ENCODE measurements around the gene MRPL24. TPM values are rescaled to one million over a fixed set of nuclear protein-coding genes. Genes with fewer than 3 reads are reported as not detected.

MRPL24 gene
- total and polyA plus RNA-seq, 2 of the 13 experiments (the other 11 are each of a cell fraction or from before 2014, with no cell fraction given): 38.1 to 42.9 TPM

DNA sequence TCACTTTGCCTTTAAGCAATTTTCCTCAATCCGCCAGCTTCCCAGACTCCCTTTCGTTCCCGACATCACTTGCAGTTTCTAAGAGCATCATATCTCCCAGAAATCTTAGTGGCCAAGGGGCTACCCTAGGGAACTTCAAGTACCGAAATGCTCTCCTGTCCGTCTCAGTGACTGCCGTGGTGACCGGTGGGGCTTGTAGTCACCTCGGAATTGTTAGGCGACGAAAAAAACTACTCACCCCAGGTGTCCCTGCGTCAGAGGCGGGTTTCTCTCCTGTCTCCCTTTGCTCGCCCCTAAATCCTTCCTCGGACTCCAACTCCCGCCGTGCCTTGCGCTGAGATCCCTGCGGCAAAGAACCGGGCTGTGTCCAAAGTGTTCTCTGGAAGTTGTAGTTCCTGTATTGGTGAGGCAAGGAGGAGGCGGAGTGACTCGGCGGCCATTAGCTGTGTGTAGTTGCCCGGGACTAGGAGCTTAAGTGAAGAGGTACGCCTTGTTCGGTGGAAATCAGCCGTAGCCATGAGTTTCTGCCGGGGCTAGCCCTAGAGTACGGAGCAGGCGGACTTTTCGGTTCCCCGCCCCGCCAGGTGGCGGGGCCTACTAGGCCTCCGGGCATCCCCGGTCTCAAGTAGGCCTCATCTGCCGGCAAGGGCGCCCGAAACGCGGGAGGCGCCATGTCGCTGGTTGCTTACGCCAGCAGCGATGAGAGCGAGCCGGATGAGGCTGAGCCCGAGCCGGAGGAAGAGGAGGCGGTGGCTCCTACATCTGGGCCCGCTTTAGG, 26.4 kb upstream of the MRPL24 start, which contains the start of gene PRCC (continued):
- TF ChIP-seq JUNB (CRISPR knock-in tag; IDR thresholded peaks at IDR 0.05; ENCODE audit: borderline replicate concordance) (no peak), ZNF331 (CRISPR knock-in tag; IDR thresholded peaks at IDR 0.05) (0 out of 2 replicates have a peak, but pooled peaks have one; percentile 4), ZNF589 (CRISPR knock-in tag; conservative IDR thresholded peaks at IDR 0.05) (no peak), POLR2AphosphoS5 (IDR thresholded peaks at IDR 0.05; ENCODE audit: low read depth, low read length) (peak; percentile 70), EEA1 (CRISPR knock-in tag; IDR thresholded peaks at IDR 0.05; ENCODE audit: borderline replicate concordance) (0 out of 2 replicates have a peak, but pooled peaks have one; percentile 31), GATA4 (IDR thresholded peaks at IDR 0.05; ENCODE audit: borderline replicate concordance, low read depth) (no peak), ZNF629 (CRISPR knock-in tag; conservative IDR thresholded peaks at IDR 0.05) (no peak), ZNF703 (CRISPR knock-in tag; IDR thresholded peaks at IDR 0.05; ENCODE audit: borderline replicate concordance) (no peak), ZBTB8A (CRISPR knock-in tag; IDR thresholded peaks at IDR 0.05; ENCODE audit: borderline replicate concordance, low read depth) (no peak), ZNF772 (CRISPR knock-in tag; IDR thresholded peaks at IDR 0.05) (no peak), ZNF230 (CRISPR knock-in tag; IDR thresholded peaks at IDR 0.05) (0 out of 2 replicates have a peak, but pooled peaks have one; percentile 11), ZMYM3 (CRISPR knock-in tag; IDR thresholded peaks at IDR 0.05) (no peak)
- TF ChIP-seq, protein P1, sequence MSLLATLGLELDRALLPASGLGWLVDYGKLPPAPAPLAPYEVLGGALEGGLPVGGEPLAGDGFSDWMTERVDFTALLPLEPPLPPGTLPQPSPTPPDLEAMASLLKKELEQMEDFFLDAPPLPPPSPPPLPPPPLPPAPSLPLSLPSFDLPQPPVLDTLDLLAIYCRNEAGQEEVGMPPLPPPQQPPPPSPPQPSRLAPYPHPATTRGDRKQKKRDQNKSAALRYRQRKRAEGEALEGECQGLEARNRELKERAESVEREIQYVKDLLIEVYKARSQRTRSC (CRISPR knock-in tag; IDR thresholded peaks at IDR 0.05; ENCODE audit: low read depth): no peak
- TF ChIP-seq, protein P2, sequence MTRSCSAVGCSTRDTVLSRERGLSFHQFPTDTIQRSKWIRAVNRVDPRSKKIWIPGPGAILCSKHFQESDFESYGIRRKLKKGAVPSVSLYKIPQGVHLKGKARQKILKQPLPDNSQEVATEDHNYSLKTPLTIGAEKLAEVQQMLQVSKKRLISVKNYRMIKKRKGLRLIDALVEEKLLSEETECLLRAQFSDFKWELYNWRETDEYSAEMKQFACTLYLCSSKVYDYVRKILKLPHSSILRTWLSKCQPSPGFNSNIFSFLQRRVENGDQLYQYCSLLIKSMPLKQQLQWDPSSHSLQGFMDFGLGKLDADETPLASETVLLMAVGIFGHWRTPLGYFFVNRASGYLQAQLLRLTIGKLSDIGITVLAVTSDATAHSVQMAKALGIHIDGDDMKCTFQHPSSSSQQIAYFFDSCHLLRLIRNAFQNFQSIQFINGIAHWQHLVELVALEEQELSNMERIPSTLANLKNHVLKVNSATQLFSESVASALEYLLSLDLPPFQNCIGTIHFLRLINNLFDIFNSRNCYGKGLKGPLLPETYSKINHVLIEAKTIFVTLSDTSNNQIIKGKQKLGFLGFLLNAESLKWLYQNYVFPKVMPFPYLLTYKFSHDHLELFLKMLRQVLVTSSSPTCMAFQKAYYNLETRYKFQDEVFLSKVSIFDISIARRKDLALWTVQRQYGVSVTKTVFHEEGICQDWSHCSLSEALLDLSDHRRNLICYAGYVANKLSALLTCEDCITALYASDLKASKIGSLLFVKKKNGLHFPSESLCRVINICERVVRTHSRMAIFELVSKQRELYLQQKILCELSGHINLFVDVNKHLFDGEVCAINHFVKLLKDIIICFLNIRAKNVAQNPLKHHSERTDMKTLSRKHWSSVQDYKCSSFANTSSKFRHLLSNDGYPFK (CRISPR knock-in tag; IDR thresholded peaks at IDR 0.05; ENCODE audit: borderline replicate concordance): peak; percentile 88
- TF ChIP-seq, protein P3, sequence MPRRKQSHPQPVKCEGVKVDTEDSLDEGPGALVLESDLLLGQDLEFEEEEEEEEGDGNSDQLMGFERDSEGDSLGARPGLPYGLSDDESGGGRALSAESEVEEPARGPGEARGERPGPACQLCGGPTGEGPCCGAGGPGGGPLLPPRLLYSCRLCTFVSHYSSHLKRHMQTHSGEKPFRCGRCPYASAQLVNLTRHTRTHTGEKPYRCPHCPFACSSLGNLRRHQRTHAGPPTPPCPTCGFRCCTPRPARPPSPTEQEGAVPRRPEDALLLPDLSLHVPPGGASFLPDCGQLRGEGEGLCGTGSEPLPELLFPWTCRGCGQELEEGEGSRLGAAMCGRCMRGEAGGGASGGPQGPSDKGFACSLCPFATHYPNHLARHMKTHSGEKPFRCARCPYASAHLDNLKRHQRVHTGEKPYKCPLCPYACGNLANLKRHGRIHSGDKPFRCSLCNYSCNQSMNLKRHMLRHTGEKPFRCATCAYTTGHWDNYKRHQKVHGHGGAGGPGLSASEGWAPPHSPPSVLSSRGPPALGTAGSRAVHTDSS (CRISPR knock-in tag; conservative IDR thresholded peaks at IDR 0.05): peak; percentile 93
- TF ChIP-seq, protein P4, sequence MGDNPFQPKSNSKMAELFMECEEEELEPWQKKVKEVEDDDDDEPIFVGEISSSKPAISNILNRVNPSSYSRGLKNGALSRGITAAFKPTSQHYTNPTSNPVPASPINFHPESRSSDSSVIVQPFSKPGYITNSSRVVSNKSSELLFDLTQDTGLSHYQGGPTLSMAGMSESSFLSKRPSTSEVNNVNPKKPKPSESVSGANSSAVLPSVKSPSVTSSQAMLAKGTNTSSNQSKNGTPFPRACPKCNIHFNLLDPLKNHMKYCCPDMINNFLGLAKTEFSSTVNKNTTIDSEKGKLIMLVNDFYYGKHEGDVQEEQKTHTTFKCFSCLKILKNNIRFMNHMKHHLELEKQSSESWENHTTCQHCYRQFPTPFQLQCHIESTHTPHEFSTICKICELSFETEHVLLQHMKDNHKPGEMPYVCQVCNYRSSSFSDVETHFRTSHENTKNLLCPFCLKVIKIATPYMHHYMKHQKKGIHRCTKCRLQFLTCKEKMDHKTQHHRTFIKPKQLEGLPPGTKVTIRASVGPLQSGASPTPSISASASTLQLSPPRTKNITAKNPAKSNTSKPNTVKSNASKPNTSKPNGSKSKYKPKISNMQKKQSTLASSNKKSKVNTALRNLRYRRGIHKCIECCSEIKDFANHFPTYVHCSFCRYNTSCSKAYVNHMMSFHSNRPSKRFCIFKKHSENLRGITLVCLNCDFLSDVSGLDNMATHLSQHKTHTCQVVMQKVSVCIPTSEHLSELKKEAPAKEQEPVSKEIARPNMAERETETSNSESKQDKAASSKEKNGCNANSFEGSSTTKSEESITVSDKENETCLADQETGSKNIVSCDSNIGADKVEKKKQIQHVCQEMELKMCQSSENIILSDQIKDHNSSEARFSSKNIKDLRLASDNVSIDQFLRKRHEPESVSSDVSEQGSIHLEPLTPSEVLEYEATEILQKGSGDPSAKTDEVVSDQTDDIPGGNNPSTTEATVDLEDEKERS (CRISPR knock-in tag; IDR thresholded peaks at IDR 0.05): peak; percentile 76; the same call in 1 of the 2 replicates
- TF ChIP-seq, protein P5, sequence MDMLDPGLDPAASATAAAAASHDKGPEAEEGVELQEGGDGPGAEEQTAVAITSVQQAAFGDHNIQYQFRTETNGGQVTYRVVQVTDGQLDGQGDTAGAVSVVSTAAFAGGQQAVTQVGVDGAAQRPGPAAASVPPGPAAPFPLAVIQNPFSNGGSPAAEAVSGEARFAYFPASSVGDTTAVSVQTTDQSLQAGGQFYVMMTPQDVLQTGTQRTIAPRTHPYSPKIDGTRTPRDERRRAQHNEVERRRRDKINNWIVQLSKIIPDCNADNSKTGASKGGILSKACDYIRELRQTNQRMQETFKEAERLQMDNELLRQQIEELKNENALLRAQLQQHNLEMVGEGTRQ (IDR thresholded peaks at IDR 0.05; ENCODE audit: low read depth, low read length): no peak
- TF ChIP-seq, protein P5 (CRISPR knock-in tag; IDR thresholded peaks at IDR 0.05; ENCODE audit: borderline replicate concordance): no peak

Data from HepG2 (cell line).